HepG2 (cell line): ENCODE measurements around the gene C3orf18. TPM values are rescaled to one million over a fixed set of nuclear protein-coding genes. Genes with fewer than 3 reads are reported as not detected.

ENCODE experiments used
- ATF1 ChIP-seq: IDR thresholded peaks from 2 replicates; pipeline ENCODE4 v1.6.1; 2016; ENCODE audit warnings: mild to moderate bottlenecking, control low read depth
- ATRX ChIP-seq: sonication (generic); formaldehyde crosslinking; IDR thresholded peaks from 2 replicates; pipeline ENCODE4 v1.4.0; 2020; ENCODE audit warnings: missing genetic modification reagents, borderline replicate concordance
- BCL6 ChIP-seq: IDR thresholded peaks from 2 replicates; pipeline ENCODE4 v1.6.1; 2016; ENCODE audit warnings: missing genetic modification reagents, missing compliant biosample characterization
- CBX1 ChIP-seq: IDR thresholded peaks from one replicate; pipeline ENCODE4 v1.6.1; 2016; ENCODE audit warnings: antibody characterized with exemption, low read depth
- CREM ChIP-seq, 2 experiments: sonication (generic) in 1 of 2; formaldehyde crosslinking in 1 of 2; IDR thresholded peaks; 2 replicates each; pipeline versions ENCODE4 v1.4.0 to v1.6.1; 2016 to 2020; ENCODE audit warnings: antibody characterized with exemption in 1 of 2, mild to moderate bottlenecking in 1 of 2, missing genetic modification reagents in 1 of 2
- DNMT3B ChIP-seq: conservative IDR thresholded peaks from 2 replicates; pipeline ENCODE4 v1.6.1; 2016; ENCODE audit warnings: missing biosample characterization, control low read depth
- ESRRA ChIP-seq: sonication (generic); formaldehyde crosslinking; IDR thresholded peaks from 2 replicates; pipeline ENCODE4 v1.5.1; 2020; ENCODE audit warnings: mild to moderate bottlenecking, low read depth, missing genetic modification reagents
- GMEB2 ChIP-seq: IDR thresholded peaks from 2 replicates; pipeline ENCODE4 v1.6.1; 2016; ENCODE audit warnings: missing biosample characterization, missing genetic modification reagents, low read depth
- LRRFIP1 ChIP-seq: sonication (generic); formaldehyde crosslinking; conservative IDR thresholded peaks from 2 replicates; pipeline ENCODE4 v1.4.0; 2020; ENCODE audit warnings: missing genetic modification reagents
- MAZ ChIP-seq, 2 experiments: sonication (generic) in 1 of 2; formaldehyde crosslinking in 1 of 2; IDR thresholded peaks; 2 replicates each; pipeline versions ENCODE4 v1.5.0 to v1.6.1; 2012 to 2020; ENCODE audit warnings: low read depth in 2 of 2, mild to moderate bottlenecking in 2 of 2, borderline replicate concordance in 1 of 2, improper control_type of control experiment in 1 of 2, low read length in 1 of 2, missing genetic modification reagents in 1 of 2, moderate library complexity in 1 of 2
- MED1 ChIP-seq: sonication (generic); formaldehyde crosslinking; IDR thresholded peaks from 2 replicates; pipeline ENCODE4 v1.4.0; 2020; ENCODE audit warnings: missing genetic modification reagents
- MNT ChIP-seq: fragments of 450-650 bp; IDR thresholded peaks from 2 replicates; pipeline ENCODE4 v1.6.1; 2016
- PHF20 ChIP-seq: sonication (generic); formaldehyde crosslinking; IDR thresholded peaks from 2 replicates; pipeline ENCODE4 v1.5.0; 2020; ENCODE audit warnings: mild to moderate bottlenecking, missing genetic modification reagents
- PHF21A ChIP-seq: sonication (generic); formaldehyde crosslinking; IDR thresholded peaks from 2 replicates; pipeline ENCODE4 v1.5.0; 2020; ENCODE audit warnings: mild to moderate bottlenecking, missing genetic modification reagents
- PPARG ChIP-seq: conservative IDR thresholded peaks from 2 replicates; pipeline ENCODE4 v1.6.1; 2016; ENCODE audit warnings: missing biosample characterization, missing genetic modification reagents
- THAP11 ChIP-seq: IDR thresholded peaks from 2 replicates; pipeline ENCODE4 v1.6.1; 2016; ENCODE audit warnings: missing biosample characterization, missing genetic modification reagents
- ZFP82 ChIP-seq: sonication (generic); formaldehyde crosslinking; IDR thresholded peaks from 2 replicates; pipeline ENCODE4 v1.5.1; 2020; ENCODE audit warnings: mild to moderate bottlenecking, missing genetic modification reagents, borderline replicate concordance
- polyA plus RNA-seq, 8 experiments: library from polyadenylated mRNA; depleted of rRNA in 3 of 8; stranded (reverse) in 7 of 8; unstranded in 1 of 8; fragments of >200 nt; fragmentation: Illumina TruSeq in 4 of 8; extraction: Trizol in 4 of 8; gene quantifications; 2 replicates each; pipeline versions ENCODE4 v1.2.1 to v1.2.3, GENCODE V29; 2011 to 2016; ENCODE audit warnings: low read depth in 4 of 8, missing spikeins in 1 of 8, mixed read lengths in 1 of 8; ENCODE audit not compliant: insufficient read depth in 1 of 8
- total RNA-seq, 5 experiments: library from RNA; depleted of rRNA; stranded (reverse); fragments of >200 nt; fragmentation: Illumina TruSeq; extraction: Trizol; gene quantifications; 2 replicates each; pipeline ENCODE4 v1.2.3, GENCODE V29; 2016; ENCODE audit warnings: low read depth in 1 of 5
- TF ChIP-seq, protein P1 (sequence below): sonication (generic); formaldehyde crosslinking; IDR thresholded peaks from 2 replicates; pipeline ENCODE4 v1.5.0; 2020; ENCODE audit warnings: mild to moderate bottlenecking, missing genetic modification reagents, borderline replicate concordance
- TF ChIP-seq, protein P2 (sequence below): sonication (generic); formaldehyde crosslinking; conservative IDR thresholded peaks from 2 replicates; pipeline ENCODE4 v1.4.0; 2020; ENCODE audit warnings: mild to moderate bottlenecking, missing genetic modification reagents, moderate library complexity

The C3orf18 gene
- total and polyA plus RNA-seq, 2 of the 13 experiments (the other 11 are each of a cell fraction or from before 2014, with no cell fraction given), result 1.6 to 4.8 TPM

DNA sequence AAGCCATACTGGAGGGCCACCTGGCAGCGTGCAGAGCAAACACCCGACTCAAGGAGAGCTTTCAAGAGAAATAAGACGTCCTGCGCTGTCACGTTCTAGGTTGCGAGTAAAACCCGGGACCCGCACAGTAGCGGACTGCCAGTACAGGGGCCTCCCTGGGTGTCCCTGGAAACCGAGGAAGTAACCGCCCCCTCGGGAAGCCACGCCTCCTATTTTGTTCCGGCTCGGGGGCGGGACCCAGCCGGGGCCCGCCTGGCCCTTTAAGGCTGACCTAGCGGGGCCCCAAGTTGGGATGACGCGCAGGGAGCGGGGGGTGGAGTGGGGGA is 49.2 kb upstream of the C3orf18 start (continued):
- TF ChIP-seq ATF1 (CRISPR knock-in tag) (peak; percentile 55; the same call in 1 of the 2 replicates), BCL6 (CRISPR knock-in tag) (peak; percentile 31), GMEB2 (CRISPR knock-in tag) (no peak), PHF20 (CRISPR knock-in tag) (peak; percentile 28; the same call in 1 of the 2 replicates), THAP11 (CRISPR knock-in tag) (peak; percentile 39; the same call in 1 of the 2 replicates), ESRRA (no peak), PHF21A (peak; percentile 31; the same call in 1 of the 2 replicates), PPARG (CRISPR knock-in tag) (no peak), ATRX (CRISPR knock-in tag) (no peak), MED1 (peak; percentile 2; the same call in 1 of the 2 replicates), CREM (IDR thresholded peaks at IDR 0.05) (peak; percentile 58), CREM (CRISPR knock-in tag; IDR thresholded peaks at IDR 0.05) (no peak), DNMT3B (CRISPR knock-in tag) (0 out of 2 replicates have a peak, but pooled peaks have one; percentile 1), LRRFIP1 (CRISPR knock-in tag) (no peak), MAZ (IDR thresholded peaks at IDR 0.05; ENCODE audit: borderline replicate concordance, low read depth, low read length) (peak; percentile 67; the same call in 1 of the 2 replicates), MAZ (CRISPR knock-in tag; IDR thresholded peaks at IDR 0.05; ENCODE audit: low read depth) (no peak), CBX1 (no peak), MNT (no peak), ZFP82 (CRISPR knock-in tag) (no peak)
- TF ChIP-seq, protein P1, sequence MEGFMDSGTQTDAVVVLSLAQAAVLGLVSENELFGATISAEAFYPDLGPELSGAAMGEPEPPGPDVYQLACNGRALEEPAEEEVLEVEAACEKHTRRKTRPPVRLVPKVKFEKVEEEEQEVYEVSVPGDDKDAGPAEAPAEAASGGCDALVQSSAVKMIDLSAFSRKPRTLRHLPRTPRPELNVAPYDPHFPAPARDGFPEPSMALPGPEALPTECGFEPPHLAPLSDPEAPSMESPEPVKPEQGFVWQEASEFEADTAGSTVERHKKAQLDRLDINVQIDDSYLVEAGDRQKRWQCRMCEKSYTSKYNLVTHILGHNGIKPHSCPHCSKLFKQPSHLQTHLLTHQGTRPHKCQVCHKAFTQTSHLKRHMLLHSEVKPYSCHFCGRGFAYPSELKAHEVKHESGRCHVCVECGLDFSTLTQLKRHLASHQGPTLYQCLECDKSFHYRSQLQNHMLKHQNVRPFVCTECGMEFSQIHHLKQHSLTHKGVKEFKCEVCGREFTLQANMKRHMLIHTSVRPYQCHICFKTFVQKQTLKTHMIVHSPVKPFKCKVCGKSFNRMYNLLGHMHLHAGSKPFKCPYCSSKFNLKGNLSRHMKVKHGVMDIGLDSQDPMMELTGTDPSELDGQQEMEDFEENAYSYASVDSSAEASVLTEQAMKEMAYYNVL (CRISPR knock-in tag), result no peak
- TF ChIP-seq, protein P2, sequence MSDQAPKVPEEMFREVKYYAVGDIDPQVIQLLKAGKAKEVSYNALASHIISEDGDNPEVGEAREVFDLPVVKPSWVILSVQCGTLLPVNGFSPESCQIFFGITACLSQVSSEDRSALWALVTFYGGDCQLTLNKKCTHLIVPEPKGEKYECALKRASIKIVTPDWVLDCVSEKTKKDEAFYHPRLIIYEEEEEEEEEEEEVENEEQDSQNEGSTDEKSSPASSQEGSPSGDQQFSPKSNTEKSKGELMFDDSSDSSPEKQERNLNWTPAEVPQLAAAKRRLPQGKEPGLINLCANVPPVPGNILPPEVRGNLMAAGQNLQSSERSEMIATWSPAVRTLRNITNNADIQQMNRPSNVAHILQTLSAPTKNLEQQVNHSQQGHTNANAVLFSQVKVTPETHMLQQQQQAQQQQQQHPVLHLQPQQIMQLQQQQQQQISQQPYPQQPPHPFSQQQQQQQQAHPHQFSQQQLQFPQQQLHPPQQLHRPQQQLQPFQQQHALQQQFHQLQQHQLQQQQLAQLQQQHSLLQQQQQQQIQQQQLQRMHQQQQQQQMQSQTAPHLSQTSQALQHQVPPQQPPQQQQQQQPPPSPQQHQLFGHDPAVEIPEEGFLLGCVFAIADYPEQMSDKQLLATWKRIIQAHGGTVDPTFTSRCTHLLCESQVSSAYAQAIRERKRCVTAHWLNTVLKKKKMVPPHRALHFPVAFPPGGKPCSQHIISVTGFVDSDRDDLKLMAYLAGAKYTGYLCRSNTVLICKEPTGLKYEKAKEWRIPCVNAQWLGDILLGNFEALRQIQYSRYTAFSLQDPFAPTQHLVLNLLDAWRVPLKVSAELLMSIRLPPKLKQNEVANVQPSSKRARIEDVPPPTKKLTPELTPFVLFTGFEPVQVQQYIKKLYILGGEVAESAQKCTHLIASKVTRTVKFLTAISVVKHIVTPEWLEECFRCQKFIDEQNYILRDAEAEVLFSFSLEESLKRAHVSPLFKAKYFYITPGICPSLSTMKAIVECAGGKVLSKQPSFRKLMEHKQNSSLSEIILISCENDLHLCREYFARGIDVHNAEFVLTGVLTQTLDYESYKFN, result 0 out of 2 replicates have a peak, but pooled peaks have one; percentile 20
